HG03571 (cell line): ENCODE results near the gene ADAMTSL5.
"Not testable (repeated sequence)": the region's sequence is repeated elsewhere in the genome, so short reads cannot be mapped to it uniquely, and the experiment has no call there.

ENCODE experiments used
- ATAC-seq: cut with Tn5 transposase; IDR thresholded peaks from one replicate; pipeline ENCODE4 v1.9.1; 2021; ENCODE audit not compliant: unreplicated experiment

Gene ADAMTSL5

DNA sequence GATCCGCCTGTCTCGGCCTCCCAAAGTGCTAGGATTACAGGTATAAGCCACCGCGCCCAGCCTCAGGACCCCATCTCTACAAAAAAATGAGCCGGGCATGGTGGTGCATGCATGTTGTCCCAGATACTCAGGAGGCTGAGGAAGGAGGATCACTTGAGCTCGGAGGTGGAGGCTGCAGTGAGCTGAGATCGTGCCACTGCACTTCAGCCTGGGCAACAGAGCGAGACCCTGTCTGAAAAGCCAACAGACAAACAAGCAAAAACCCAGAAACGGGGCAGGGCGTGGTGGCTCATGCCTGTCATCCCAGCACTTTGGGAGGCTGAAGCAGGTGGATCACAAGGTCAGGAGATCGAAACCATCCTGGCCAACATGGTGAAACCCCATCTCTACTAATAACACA, 18.0 kb upstream of the ADAMTSL5 start:
- ATAC-seq, result not testable (repeated sequence)

DNA sequence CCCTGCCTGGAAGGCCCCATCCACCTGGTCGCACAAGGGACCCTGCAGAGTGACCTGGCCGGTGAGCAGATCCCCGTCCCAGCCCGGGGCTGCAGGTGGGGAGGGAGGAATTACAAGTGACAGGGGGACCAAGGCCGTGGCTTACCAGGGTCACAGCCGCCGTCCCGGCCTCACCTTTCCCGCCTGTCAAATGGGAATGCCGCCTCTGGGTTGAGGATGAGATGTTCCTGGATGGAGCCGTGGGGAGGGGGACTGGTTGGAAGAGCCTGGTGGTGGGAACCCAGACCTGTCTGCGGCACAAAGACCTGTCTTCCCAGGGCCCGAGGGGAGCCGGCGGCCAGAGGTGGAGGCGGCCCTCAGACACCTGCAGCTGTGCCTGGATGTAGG, 16.6 kb upstream of the ADAMTSL5 start:
- ATAC-seq, result no peak

DNA sequence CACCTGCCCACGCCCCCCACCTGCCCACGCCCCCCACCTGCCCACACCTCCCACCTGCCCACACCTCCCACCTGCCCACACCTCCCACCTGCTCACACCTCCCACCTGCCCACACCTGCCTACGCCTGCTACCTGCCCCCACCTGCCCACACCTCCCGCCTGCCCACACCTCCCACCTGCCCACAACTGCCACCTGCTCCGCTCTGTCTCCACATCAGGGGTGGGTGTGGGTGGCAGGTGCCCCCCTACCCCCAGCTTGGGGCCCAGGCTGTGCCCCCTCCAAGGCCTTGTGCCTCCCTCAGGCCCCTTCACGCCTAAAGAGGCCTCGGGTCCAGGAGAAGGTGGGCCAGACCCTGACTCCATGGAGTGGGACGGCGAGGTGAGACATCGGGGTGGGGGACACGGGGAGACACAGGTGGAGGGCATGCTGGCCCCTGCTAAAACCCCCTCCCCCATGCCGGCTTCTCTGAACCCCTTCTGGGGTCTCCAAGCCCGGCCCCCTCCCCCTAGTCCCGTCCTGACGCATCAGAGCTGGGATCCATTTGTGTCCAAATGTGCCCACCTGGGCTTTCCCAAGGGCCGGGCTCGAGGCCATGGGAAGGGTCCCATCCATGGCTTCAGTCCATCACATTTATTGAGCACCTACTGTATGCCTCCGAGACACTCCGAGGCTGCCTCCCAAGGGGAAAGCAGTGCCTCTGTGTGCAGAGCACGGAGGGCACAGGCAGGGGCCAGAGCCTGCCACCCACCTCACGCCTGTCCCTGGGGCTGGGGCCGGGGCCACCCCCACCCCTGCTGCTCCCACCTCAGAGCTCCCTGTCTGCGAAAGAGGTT, 16.0 kb upstream of the ADAMTSL5 start:
- no peak for ATAC-seq

DNA sequence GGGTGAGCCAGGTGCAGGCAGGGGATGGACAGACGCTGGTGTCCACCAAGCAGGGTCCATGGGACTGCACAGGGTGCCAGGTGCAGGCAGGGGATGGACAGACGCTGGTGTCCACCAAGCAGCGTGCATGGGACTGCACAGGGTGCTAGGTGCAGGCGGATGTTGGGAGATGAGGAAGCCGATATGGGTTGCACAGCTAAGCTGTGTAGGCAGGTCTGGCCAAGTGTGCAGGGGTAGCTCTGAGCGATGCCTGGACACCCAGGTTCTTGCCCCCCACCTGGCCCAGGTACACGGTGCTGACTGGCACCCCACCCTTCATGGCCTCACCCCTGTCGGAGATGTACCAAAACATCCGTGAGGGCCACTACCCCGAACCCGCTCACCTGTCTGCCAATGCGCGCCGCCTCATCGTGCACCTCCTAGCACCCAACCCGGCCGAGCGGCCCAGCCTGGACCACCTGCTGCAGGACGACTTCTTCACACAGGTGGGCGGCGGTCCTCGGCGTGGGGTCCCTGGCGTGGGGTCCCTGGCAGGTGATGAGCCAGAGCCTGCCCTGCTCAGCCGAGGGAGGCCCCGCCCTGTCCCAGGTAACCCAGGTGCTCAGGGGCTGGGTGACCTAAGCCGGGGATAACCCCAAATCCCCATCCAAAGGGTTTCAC, 15.0 kb upstream of the ADAMTSL5 start:
- ATAC-seq, result no peak

DNA sequence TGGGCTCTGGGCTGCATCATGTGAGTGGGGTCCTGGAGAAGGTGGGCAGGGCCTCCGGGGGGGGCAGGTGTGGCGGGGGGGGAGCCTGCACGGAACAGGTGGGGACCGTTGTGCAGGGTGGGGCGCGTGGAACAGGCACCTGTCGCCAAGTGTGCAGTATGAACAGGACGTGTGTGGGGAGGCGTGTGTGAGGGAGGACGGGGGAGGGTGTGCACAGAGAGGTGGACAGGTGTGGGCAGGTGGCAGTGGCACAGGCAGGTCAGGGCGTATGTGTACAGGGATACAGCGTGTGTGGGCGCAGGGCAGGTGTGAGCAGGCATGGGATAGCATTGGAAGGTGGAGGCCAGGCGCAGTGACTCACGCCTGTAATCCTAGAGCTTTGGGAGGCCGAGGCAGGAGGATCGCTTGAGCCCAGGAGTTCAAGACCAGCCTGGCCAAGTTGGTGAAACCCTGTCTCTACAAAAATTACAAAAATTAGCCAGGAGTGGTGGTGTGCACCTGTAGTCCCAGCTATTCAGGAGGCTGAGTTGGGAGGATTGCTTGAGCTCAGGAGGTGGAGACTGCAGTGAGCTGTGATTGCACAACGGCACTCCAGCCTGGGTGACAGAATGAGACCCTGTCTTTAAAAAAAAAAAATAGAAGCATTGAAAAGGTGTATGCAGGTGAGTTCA, 14.3 kb upstream of the ADAMTSL5 start:
- no peak for ATAC-seq

DNA sequence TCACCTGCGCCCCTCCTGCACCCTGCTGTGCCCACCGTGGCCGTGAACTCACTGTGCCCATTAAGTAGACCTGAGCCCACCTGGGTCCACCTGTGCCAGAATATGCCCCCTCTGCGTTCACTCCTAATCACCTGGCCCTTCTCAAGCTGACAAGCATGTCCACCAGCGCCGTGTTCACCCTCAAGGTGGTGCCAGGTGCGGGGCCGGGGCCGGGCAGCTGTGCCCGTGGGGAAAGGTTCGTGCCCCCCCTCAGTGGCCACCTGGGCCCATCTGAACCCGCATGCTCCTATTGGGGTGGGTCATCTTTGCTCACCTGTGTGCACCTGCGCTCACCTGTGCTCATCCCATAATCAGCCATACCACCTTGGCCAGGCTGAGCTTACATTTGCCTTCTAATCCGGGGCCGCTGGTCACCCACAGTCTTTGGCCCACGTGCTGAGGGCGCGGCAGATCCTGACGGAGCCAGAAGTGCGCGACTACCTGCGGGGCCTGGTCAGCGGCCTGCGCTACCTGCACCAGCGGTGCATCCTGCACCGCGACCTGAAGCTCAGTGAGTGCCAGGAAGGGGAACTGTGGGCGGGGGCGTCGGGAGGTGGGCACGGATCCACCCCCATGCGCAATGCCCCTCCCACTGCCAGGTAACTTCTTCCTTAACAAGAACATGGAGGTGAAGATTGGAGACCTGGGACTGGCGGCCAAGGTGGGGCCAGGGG, 13.4 kb upstream of the ADAMTSL5 start:
- ATAC-seq, result no peak

DNA sequence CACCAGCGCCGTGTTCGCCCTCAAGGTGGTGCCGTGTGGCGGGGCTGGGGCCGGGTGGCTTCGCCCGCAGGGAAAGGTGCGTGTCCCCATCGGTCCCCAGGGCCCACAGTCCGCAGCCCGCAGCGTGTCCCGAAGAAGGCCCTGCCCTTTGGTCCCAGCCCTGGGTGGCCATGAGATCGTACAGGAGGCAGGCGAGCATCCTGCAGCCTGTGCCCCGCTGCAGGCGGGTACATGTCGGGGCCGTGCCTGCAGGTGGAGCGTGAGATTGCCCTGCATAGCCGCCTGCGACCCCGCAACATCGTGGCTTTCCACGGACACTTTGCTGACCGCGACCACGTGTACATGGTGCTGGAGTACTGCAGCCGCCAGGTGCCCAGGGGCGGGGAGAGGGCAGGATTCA, 12.5 kb upstream of the ADAMTSL5 start:
- ATAC-seq, result no peak

DNA sequence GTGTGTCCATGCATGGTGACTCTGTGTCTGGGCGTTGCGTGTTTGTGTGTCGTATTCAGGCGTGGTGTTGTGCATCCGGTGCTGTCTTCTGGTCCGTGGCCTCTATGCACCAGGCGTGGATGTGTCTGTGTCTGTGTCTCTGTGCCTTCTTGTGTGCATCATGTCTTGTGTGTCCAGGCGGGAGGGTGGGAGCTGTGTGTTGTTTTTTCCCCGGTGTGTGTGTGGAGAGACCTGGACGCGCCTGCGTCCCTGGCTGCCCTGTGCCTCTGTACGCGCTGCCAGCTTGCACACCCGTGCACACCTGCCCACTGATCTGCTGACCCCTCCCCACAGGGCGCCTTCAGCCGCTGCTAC, 12.1 kb upstream of the ADAMTSL5 start:
- no peak for ATAC-seq

DNA sequence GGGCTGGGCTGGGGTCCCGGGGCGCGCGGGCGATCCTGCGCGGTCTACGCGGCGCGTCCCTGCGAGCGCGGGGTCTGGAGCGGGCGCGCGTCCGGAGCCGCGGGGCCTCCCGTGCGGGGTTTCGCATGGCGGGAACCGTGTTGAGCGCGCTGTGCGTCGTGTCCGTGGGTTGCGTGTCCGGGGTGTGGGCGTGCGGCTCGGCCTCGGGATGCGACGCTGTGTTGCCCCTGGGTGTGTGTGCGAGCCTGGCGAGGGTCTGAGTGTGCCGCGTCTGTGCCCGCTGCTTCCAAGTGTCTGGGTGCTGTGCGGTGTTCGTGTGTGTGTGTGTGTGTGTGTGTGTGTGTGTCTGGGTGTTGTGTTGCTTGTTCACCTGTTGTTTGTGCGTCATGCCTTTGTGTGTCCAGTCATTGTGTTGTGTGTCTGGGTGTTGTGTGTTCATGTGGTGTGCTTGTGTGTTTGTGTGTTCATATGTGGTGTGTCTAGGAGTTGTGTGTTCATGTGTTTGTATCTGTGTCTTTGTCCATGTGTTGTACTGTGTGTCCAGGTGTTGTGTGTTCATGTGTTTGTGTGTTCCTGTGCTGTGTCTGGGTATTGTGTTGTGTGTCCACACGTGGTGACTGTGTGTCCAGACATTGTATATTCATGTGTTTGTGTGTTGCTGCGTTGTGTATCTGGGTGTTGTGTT, 11.6 kb upstream of the ADAMTSL5 start:
- ATAC-seq, result no peak

DNA sequence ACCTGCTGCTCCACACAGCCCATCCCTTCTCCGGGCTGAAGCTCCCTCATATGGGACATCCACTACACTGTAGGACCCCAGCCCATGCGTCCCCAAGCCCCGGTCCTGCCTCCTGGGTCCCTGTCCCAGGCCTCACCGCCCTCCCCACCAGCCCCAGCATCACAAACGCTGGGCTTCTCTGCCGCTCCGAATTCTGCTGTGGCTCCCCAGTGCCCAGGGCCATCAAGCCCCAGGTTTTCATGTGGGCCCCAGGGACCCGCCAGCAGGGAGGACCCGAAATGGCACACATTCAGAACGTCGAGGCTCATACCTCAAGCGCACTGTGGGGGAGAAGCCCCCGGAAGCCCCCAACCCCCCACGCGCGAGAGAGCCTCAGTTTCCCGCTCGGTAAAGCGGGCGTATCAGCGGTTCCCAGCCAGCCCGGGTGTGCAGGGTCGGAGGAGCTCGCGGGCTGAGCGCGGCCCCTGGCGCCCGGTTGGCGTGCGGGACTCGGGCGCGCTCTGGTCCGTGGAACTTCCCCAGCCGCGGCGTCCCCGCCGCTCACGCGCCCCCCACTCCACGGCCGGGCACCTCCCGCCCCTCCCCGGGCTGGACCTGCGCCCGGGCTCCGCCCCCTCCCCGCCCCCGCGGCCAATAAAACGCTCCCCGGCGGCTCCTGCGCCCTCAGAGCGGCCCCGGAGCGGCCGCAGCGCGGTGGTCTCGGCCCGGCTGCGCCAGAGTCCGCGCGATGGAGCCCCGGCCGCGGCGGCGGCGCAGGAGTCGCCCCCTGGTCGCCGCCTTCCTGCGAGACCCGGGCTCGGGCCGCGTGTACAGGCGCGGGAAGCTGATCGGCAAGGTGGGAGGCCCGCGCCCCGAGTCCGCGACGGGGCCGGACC, 10.8 kb upstream of the ADAMTSL5 start, which contains the start of gene PLK5:
PLK5 (plus strand) TSS at position 666 of the 875 bp plus-strand sequence. CDS start 2,920 bp downstream, outside the sequence.
- no peak for ATAC-seq

DNA sequence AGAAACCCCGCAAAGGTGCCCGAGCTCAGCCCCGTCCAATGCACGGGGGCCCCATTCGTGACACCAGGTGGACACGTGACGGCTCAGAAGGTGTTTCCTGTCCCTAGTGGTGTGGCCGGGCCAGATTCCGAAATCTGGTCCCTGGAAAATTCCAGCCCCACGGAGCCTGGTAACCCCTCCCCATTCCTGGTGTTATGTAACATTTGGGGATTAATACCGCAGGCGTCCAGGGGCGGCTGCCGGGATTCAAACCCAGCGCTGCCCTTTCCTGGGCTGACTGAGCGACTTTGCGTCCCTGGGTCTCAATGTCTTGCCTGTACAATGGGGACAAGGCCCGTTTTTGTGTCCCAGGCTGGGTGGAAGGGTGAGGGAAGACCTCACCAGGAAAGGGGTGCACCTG, 10.0 kb upstream of the ADAMTSL5 start:
- no peak for ATAC-seq

DNA sequence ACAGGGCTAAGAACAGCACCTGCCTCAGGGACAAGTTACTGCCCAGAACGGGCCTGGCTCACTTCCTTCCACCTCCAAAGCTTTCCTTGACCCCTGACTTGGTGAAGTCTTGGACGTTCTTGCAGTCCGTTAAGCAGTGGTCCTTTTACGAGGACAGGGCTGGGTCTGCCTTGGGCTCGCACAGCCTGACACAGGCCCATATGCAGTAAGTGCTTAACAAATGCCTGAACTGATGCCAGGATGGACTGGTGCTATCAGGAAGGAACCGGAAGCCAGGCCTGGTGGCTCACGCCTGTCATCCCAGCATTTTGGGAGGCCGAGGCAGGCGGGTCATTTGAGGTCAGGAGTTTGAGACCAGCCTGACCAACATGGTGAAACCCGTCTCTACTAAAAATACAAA, 9.2 kb upstream of the ADAMTSL5 start:
- no peak for ATAC-seq

DNA sequence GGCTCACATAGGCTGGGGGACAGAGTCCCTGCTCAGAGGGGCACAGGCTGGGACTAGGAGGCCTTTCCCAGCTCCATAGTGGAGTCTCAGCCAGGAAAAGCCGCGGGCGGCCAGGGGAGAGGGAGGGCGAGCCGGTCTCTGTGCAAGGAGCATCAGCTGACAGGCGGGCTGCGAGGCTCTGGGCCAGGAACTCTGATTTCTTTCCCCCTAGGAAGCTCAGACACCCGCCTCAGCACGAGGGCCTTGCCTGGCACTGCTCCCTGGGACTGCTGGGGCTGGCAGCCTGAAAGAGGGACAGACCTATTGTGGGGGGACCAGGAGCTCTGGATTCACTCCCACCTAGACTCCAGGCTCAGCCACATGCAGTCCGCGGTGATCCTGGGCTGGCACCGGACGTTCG, 8.8 kb upstream of the ADAMTSL5 start:
- ATAC-seq, result no peak

DNA sequence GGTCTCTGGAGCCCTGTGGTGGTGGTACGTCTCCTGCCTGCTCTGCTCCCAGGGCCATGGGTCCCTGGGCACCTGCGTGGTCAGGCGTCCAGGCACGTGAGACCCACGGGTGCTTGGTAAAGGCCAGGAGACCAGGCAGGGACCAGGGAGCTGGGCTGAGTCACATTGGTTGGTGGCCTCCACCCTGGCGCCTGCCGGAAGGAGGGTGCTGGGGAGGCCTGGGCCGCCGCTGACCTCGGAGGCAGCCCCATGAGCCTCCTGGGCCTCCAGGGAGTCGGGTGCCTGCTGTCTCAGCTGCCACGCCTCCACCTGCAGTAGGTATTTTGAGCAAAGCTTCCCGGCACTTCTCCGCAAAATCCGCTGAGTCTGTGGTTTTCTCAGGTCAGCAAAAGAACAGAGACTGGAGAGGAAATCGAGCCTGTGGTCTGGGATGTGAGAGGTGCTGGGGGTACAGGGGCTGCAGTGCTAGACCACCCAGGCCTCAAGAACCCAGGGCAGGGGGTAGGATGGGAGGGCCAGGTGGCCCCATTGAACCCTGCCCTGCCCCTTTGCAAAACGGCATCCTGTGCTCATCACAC, 7.5 kb upstream of the ADAMTSL5 start:
- no peak for ATAC-seq

DNA sequence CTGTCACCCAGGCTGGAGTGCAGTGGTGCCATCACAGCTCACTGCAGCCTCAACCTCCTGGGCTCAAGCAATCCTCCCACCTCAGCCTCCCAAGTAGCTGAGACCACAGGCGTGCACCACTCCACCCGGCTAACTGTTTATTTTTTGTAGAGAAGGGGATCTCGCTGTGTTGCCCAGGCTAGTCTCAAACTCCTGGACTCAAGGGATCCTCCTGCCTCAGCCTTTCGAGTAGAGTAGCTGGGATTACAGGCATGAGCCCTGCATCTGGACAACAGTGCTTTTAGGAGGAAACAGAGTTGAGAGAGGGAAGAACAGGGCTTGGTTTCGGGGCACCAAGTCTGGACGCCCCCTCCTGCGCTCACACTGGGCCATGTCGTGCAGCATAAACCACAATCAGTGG, 7.0 kb upstream of the ADAMTSL5 start:
- not testable (repeated sequence) for ATAC-seq

DNA sequence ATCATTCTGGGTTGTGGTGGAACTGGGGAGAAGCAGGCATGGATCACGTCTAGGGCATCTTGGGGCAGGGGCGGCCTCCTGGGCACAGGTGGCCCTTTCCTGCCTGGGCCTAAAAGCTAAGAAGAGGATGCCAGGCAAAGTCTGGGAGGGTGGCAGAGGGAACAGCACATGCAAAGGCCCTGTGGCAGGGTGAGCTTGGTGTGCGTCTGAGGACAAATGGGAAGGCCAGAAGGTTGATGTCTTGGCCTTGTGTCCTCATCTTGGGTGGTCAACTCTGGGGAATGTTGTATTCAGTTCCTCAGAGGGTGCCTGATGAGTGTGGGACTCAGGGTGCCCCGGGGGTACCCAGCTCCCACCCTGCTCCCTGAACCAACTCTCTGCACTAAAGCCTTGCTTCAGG, 5.7 kb upstream of the ADAMTSL5 start:
- no peak for ATAC-seq

DNA sequence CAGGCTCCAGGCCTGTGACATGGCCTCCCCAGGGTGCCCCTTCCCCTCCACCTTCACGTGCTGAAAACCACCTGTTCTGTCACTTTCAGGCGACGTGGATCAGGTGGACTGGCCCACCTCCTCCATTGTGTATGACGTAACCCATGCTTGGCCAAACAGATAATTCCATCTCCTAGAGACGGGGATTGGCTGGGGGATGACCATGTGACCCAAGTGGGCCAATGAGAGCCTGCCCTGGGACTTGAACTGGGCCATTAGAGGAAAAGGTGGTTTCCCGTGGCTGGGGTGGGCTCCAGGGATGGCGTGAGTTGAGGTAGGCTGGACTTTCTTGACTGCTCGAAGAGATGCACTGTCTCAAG, 3.6 kb upstream of the ADAMTSL5 start:
- no peak for ATAC-seq

DNA sequence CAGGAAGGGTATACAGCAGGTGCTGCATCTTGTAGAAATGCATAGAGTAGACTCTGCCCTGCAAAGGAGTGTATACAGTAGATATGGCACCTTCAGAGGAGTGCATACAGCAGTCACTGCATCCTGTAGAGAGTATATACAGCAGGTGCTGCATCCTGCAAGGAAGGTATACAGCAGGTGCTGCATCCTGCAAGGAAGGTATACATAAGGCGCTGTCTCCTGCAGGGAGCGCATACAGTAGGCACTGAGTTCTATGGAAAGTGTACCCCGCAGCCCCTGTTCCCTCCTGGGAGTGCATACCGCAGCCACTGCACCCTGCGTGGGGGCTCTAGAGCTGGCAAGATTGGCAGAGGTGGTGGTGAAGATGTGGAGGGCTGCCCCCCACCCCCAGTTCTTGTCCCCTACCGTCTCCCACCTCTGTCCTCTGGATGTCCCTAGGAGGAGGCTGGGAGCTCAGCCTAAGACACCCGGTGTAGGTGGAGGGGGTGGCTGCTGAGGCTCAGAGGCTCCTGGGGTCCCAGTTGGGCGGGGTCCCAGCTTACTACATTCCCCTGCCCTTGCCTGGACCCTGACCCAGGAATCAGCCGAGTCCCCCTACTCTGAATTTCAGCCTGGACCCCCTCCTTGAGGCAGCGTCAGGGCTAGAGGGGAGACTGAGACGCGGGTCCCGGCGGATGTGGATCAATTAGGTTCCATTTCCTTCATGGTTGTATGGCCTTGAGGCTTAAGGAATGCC, 2.3 kb upstream of the ADAMTSL5 start:
- no peak for ATAC-seq

DNA sequence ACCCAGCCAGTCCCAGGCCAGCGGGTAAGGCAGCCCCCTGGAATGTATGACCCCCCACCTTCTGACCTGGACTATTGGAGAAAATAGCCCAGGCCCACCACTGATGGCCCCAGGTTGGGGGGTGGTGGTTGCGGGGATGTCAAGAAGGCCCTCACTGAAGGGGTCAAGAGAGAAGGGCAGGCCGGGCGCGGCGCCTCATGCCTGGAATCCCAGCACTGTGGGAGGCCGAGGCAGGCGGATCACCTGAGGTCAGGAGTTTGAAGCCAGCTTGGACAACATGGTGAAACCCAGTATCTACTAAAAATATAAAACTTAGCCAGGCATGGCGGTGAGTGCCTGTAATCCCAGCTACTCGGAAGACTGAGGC, 1.5 kb upstream of the ADAMTSL5 start:
- ATAC-seq, result no peak
